ENCODE results near the gene PLSCR4.

GRCh38 chr3:146162561-146162960 lies 88.3 kb downstream of the PLSCR4 start:
- TF ChIP-seq CTCF (IDR thresholded peaks at IDR 0.05) (no peak), EP300 (IDR thresholded peaks at IDR 0.05; ENCODE audit: low read depth) (no peak), POLR2A (IDR thresholded peaks at IDR 0.05) (no peak), POLR2AphosphoS5 (IDR thresholded peaks at IDR 0.05) (no peak)

All from transverse colon (tissue), 4 donors.